Peyer's patch (tissue), 4 donors: ENCODE data around the gene PTPRM.

Experiments
- CTCF ChIP-seq, 6 experiments: fragments of 450-650 bp in 4 of 6; fragments of 200-600 bp in 2 of 6; sonication (generic) in 1 of 6; IDR thresholded peaks; one replicate each; pipeline ENCODE4 v1.5.1; 2017 to 2019; ENCODE audit warnings: antibody characterized with exemption in 6 of 6, mild to moderate bottlenecking in 3 of 6, moderate library complexity in 1 of 6
- POLR2A ChIP-seq, 2 donors: fragments of 450-650 bp; IDR thresholded peaks; one replicate each; pipeline ENCODE4 v1.5.1; 2017; ENCODE audit warnings: antibody characterized with exemption in 2 of 2, mild to moderate bottlenecking in 2 of 2, moderate library complexity in 2 of 2

GRCh38 chr18:8097399-8097798 lies 530.3 kb downstream of the PTPRM start:
- TF ChIP-seq POLR2A (IDR thresholded peaks at IDR 0.05) (no peak), CTCF (IDR thresholded peaks at IDR 0.05) (no peak)
